ENCODE data around the gene SDF4.

Gene SDF4

GRCh38 chr1:1231400-1232207, at the start of gene SDF4:
TSS of gene SDF4 (minus strand) at chr1:1232001. CDS start at chr1:1228772, 3,229 bp downstream.
- DNase-seq, result peak; percentile 57

GRCh38 chr1:1280782-1281481, 49.1 kb upstream of the SDF4 start:
- DNase-seq, result no peak

GRCh38 chr1:1279028-1279427, 47.2 kb upstream of the SDF4 start:
- no peak for DNase-seq

GRCh38 chr1:1278620-1279019, 46.8 kb upstream of the SDF4 start:
- no peak for DNase-seq

GRCh38 chr1:1275836-1276235, 44.0 kb upstream of the SDF4 start:
- DNase-seq, result no peak

GRCh38 chr1:1274931-1275431, 43.2 kb upstream of the SDF4 start:
- no peak for DNase-seq

GRCh38 chr1:1274299-1274930, 42.6 kb upstream of the SDF4 start:
- DNase-seq, result no peak

- DNase-seq, result peak; percentile 21
Observed at GRCh38 chr1:1273512-1274298, 41.9 kb upstream of the SDF4 start, which contains the start of gene UBE2J2. TSS of gene UBE2J2 (minus strand) at chr1:1273854. CDS start at chr1:1267992, 5,862 bp downstream.

- DNase-seq, result no peak
Observed at GRCh38 chr1:1273209-1273511, 41.4 kb upstream of the SDF4 start.

- DNase-seq, result no peak
Observed at GRCh38 chr1:1272341-1273208, 40.8 kb upstream of the SDF4 start.

- DNase-seq, result no peak
Observed at GRCh38 chr1:1270813-1271212, 39.0 kb upstream of the SDF4 start.

- DNase-seq, result no peak
Observed at GRCh38 chr1:1268284-1268682, 36.5 kb upstream of the SDF4 start.

- no peak for DNase-seq
Observed at GRCh38 chr1:1267488-1268283, 35.9 kb upstream of the SDF4 start.

GRCh38 chr1:1264868-1265272, 33.1 kb upstream of the SDF4 start:
- no peak for DNase-seq

GRCh38 chr1:1264026-1264425, 32.2 kb upstream of the SDF4 start:
- no peak for DNase-seq

GRCh38 chr1:1262758-1263157, 31.0 kb upstream of the SDF4 start:
- DNase-seq, result no peak

GRCh38 chr1:1262071-1262470, 30.3 kb upstream of the SDF4 start:
- no peak for DNase-seq

GRCh38 chr1:1260843-1261560, 29.2 kb upstream of the SDF4 start:
- DNase-seq, result no peak

- DNase-seq, result no peak
Observed at GRCh38 chr1:1259951-1260600, 28.3 kb upstream of the SDF4 start.

- DNase-seq, result no peak
Observed at GRCh38 chr1:1259540-1259939, 27.7 kb upstream of the SDF4 start.

Data from SIG-M5 (cell line).